Gastroesophageal sphincter (tissue), 3 donors: ENCODE data around the gene UBQLNL.

Experiments used
- EP300 ChIP-seq: sonication (generic); formaldehyde crosslinking; IDR thresholded peaks from one replicate; pipeline ENCODE4 v1.6.1; 2017; ENCODE audit warnings: antibody characterized with exemption, mild to moderate bottlenecking
- TF ChIP-seq, protein P1 (sequence below), 4 experiments: fragments of 200-600 bp in 2 of 4; fragments of 450-650 bp in 2 of 4; sonication (generic) in 1 of 4; IDR thresholded peaks; one replicate each; pipeline ENCODE4 v1.5.1; 2017 to 2019; ENCODE audit warnings: antibody characterized with exemption in 4 of 4, mild to moderate bottlenecking in 2 of 4, moderate library complexity in 2 of 4

- TF ChIP-seq, protein P1, sequence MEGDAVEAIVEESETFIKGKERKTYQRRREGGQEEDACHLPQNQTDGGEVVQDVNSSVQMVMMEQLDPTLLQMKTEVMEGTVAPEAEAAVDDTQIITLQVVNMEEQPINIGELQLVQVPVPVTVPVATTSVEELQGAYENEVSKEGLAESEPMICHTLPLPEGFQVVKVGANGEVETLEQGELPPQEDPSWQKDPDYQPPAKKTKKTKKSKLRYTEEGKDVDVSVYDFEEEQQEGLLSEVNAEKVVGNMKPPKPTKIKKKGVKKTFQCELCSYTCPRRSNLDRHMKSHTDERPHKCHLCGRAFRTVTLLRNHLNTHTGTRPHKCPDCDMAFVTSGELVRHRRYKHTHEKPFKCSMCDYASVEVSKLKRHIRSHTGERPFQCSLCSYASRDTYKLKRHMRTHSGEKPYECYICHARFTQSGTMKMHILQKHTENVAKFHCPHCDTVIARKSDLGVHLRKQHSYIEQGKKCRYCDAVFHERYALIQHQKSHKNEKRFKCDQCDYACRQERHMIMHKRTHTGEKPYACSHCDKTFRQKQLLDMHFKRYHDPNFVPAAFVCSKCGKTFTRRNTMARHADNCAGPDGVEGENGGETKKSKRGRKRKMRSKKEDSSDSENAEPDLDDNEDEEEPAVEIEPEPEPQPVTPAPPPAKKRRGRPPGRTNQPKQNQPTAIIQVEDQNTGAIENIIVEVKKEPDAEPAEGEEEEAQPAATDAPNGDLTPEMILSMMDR (IDR thresholded peaks at IDR 0.05) = no peak
- TF ChIP-seq EP300 = no peak
Observed at GRCh38 chr11:5514841-5515240, 1.7 kb downstream of the UBQLNL start.
